GF-D8 (cell line): ENCODE data around the gene DISP3.

Experiments used
- DNase-seq: peaks from one replicate; lab custom pipeline; 2025; lab: John Stamatoyannopoulos, UW

The DISP3 gene

GRCh38 chr1:11543796-11544195 lies 64.8 kb downstream of the DISP3 start:
- DNase-seq: no peak

GRCh38 chr1:11546456-11546855 lies 67.5 kb downstream of the DISP3 start:
- DNase-seq: no peak

GRCh38 chr1:11550664-11551283 lies 71.8 kb downstream of the DISP3 start:
- DNase-seq: peak; percentile 3

GRCh38 chr1:11558276-11558675 lies 79.3 kb downstream of the DISP3 start:
- DNase-seq: no peak

GRCh38 chr1:11558871-11559590 lies 80.1 kb downstream of the DISP3 start:
- no peak for DNase-seq

- no peak for DNase-seq
Measured at GRCh38 chr1:11559591-11559970, 80.6 kb downstream of the DISP3 start.

- no peak for DNase-seq
Measured at GRCh38 chr1:11560061-11560460, 81.1 kb downstream of the DISP3 start.

GRCh38 chr1:11561740-11562139 lies 82.8 kb downstream of the DISP3 start:
- DNase-seq: no peak

GRCh38 chr1:11562664-11563063 lies 83.7 kb downstream of the DISP3 start:
- no peak for DNase-seq

- DNase-seq: peak; percentile 51
Measured at GRCh38 chr1:11563560-11564069, 84.7 kb downstream of the DISP3 start.

GRCh38 chr1:11564237-11564636 lies 85.3 kb downstream of the DISP3 start:
- DNase-seq: no peak

- no peak for DNase-seq
Measured at GRCh38 chr1:11566042-11566850, 87.3 kb downstream of the DISP3 start.

GRCh38 chr1:11567244-11568065 lies 88.5 kb downstream of the DISP3 start:
- no peak for DNase-seq

- no peak for DNase-seq
Measured at GRCh38 chr1:11568687-11569086, 89.7 kb downstream of the DISP3 start.

GRCh38 chr1:11569551-11569950 lies 90.6 kb downstream of the DISP3 start:
- no peak for DNase-seq

GRCh38 chr1:11569954-11570353 lies 91.0 kb downstream of the DISP3 start:
- DNase-seq: no peak

GRCh38 chr1:11570821-11571380 lies 91.9 kb downstream of the DISP3 start:
- no peak for DNase-seq

GRCh38 chr1:11571906-11572616 lies 93.1 kb downstream of the DISP3 start:
- no peak for DNase-seq

- DNase-seq: no peak
Measured at GRCh38 chr1:11573116-11573692, 94.2 kb downstream of the DISP3 start.

GRCh38 chr1:11575553-11575952 lies 96.6 kb downstream of the DISP3 start:
- no peak for DNase-seq
